GM18870 (cell line): Measurements from ENCODE around the gene LRRC40.
A peak's percentile ranks its signal among the peaks of the same experiment; 100 is the strongest.
"Not testable (repeated sequence)": the region's sequence is repeated elsewhere in the genome, so short reads cannot be mapped to it uniquely, and the experiment has no call there.

Experiments used
- ATAC-seq: cut with Tn5 transposase; IDR thresholded peaks from one replicate; pipeline ENCODE4 v1.9.1; 2021; ENCODE audit warnings: moderate library complexity; ENCODE audit not compliant: unreplicated experiment

The LRRC40 gene

DNA sequence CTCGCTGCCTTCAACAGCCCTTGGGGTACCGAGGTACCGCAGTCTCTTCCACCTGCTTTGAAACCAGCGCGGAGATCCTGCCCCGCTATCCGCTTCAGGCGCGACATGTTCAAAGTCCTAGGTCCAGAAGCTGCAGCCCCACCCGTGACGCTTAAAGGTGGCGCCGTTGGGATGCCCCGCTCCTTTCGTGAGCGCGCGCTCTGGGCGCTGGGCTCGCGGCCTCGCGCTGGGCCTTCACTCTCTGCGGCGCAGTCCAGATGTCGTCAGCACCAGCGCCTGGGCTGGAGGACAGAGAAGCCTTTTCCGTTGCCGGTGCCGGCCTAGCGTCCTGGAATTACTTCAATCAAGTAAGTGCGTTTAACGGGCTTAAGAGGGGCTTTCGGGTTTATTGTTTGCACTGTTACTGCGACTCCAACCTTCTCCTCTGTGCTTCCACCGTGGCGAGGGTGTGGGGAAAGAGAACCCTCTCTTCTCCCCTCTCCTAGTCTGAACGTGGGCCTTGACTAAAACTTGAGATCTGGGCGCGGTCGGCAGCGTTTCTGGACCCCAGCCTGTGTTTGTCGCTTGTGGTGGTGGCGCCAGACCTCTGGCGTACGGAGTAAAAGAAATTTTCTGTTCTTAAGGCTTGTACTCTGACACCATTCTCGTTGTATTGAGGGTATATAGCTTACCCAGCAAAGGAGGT lies at the start of gene LRRC40:
LRRC40 (minus strand) TSS at position 146 of the 685 bp plus-strand sequence; CDS start at position 107, 39 bp downstream.
- ATAC-seq, result peak; percentile 78

DNA sequence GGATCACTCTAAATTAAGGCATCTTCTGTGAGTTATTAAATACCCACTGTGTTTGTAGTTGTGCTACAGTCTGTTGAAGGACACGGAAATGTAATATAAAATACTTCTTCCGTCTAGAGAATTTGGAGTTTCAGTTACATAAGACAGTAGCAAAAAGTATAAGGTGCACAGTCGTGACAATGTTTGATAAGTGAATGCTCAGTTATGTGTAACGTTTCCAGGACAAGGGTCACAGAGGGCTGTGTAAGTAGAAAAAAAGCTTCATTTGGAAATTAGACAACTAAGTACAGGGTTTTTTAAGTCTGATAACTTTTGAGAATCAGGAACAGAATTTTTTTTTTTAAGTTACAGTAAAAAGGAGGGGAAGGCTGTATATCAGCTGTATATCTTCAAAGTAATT lies 43.4 kb upstream of the LRRC40 start:
- ATAC-seq, result no peak

DNA sequence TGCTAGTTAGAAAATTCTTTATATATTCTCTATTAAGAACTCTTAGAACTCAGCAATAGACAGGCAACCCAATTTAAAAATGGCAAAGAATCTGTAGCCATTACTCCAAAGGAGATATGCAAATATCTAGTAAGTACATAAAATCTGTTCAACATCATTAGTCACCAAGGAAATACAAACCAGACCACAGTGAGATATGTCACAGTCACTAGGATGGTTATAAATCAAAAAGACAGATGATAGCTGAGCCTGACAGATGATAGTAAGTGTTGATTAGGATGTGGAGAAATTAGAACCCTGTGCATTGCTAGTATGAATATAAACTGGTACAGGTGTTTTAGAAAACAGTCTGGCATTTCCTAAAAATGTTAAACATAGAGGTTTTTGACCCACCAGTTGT lies 42.4 kb upstream of the LRRC40 start:
- no peak for ATAC-seq

DNA sequence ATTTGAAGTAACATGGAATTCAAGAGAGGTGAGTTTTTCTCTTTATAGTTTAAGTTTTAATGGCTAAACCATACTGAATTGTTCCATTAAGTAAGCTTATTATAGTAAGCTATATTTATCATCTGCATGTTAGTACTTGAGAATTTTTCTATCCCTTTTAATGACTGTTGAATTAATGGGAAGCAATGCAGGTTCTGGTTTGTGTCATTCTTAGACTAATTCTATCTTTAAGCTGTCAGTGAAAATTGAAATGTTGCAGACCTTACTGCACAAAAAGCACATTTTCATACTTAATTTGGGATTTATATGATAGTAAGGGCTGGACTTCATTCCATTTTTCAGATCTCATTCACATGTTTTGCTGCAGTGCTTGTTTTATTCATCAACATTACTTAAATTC lies 41.7 kb upstream of the LRRC40 start:
- no peak for ATAC-seq

DNA sequence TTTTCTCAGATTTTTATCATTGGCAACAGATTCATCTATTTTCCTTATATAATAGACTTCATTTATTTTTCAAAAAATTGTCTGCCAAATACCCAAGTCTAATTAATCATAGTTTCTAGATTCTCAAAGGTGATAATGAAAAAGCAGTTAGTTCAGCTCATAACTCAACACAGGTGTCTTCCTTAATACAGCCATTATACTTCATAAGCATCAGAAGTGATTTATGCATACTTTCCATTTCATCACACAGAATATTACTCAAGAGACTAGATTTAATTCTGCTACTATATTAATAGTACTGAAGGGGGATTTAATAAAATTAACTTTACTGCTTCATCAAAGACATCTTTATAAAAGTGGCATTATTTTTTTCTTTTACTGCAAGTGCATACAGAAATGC lies 34.6 kb upstream of the LRRC40 start:
- ATAC-seq, result no peak

DNA sequence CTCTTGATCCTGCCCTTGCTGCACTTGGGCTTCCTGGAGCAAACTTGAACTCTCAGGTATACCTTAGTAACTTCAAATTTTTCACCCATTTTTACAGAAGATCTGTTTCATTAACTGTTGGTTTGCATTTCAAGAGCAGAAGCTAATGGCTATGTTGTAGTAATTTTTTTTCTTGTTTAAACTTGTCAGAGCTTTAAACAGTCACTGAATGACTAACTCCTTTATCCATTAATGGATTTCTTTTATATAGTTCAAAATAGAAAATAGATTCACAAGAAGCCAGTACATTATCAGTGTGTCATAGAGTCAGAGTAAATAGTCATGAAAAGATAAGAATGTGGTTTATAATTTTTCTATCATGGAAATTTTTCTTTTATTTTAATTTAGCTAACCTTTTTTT lies 29.4 kb upstream of the LRRC40 start:
- no peak for ATAC-seq

DNA sequence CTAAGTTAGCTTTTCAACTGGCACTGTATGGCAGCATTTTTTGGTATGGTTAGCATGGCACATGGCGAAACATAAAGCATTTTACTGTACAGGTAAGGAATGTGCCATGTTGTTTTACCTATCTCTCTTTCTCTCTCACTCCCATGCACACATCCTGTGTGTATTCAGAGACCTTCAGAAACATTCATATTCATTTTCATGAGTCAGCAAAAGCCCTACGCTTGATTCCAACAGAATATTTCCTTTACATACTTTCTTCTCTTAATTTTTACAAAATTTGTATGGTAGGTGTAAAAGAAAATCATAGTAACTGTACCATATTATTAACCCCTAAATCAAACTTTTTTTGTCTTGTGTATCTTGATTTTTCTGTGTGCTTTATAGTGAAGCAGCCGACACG lies 26.1 kb upstream of the LRRC40 start:
- ATAC-seq, result no peak

DNA sequence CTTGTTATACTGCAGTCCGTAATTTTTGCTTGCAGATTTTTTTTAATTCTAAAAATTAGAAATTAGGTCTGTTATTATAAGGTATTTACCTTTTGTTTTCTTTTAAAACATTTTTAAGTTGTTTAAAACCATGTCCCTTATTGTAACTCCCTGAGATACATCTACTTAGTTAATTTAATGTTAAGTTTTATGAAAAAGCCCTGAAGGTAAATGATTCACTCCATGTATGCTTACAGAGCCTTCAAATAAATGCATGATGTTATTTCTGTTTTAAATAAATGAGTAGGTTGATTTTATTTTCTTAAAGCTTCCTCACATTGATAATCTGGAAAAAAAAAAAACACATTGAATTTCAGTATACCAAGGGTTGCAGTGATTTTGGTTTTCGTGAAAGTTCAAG lies 23.3 kb upstream of the LRRC40 start:
- ATAC-seq, result no peak

DNA sequence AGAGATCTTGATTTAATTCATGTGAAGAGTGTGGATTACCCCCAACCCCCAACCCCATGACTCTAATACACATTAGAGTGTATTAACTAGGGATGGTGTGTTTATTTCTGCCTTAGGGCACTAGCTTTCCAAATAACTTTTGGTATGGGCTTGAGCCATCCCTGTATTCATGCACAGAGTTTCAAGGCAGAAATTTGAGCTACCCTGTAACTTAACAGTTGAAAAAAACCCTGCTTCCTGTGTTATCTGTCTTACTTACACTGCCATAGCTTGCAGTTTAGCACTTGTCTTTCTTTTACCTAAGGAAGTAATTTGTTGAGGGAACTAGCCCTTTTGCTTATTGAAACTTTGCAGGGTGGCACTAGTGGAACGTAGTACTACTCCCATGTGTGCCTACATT lies 22.1 kb upstream of the LRRC40 start:
- no peak for ATAC-seq

DNA sequence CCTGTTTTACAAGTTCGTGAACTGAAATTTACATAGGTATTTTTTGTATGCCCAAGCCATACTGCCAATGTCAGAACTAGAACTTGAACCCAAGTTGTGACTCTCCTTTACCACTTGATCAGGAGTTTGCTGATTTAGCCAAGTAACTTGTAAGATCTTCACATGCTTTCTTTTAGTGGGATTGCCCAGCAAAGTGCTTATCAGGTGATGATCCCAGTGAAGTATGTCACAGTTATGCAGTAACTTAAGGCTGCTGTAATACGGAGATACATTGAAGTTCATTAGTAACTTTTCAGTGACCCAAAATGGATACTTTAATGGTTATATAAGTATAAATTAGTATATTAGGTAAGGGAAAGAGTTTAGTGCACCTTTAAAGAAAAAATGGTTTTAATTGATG lies 19.6 kb upstream of the LRRC40 start:
- no peak for ATAC-seq

DNA sequence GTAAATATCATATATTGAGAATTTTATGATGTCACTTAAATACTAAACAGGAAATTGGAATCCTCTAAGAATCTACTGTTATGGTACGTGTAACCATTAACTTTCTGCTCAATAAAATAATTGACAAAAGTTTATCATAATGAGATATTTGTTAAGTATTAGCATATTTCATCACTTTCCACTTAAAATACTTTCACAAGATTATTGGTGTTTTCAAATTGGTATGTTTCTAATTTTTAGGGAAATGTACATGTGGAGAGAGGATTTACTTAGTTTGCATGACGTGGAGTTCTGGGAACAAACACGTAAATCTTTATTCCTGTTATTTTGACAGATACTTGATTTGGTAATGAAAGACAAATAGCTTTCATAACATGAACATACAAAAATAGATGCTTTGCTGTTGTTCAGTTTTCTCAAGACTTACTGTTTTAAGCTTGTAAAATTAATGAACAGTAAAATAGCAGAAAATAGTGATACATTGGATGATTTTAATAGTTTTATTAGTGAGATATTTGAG lies 17.4 kb upstream of the LRRC40 start:
- no peak for ATAC-seq

DNA sequence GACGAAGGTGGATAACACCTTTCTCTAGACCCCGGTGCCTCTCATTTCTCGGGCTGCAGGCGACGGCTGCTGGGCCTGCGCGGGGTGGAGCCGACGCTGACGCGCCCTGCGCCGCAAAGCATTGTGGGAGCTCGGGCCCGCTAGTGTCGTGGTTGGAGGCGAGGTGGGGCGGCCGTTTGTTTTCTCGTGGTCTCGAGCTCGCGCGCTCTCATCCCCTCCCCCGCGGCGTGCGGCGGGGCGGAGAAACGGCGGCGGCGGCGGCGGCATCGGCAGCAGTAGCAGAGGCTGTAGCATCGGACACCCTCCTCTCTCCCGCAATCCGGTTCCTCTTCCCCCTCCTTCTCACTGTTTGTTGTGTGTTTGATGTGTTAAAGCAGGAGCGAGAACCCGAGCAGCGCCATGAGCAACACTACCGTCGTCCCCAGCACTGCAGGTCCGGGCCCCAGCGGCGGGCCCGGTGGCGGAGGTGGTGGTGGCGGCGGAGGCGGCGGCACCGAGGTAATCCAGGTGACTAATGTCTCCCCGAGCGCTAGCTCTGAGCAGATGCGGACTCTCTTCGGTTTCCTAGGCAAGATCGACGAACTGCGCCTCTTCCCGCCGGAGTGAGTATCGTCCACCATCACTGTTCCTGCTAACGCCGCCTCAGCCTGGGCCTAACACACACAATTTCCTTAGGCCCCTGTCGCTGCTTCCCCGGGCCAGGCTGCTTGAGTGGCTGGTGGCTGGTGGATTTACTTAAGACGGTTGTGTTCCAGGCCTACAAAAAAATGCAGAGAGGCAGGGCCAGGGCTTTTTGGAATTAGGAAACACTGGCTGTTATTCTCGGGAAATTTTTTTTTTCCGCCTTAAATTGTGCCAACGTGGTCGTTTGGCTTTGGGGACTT lies 16.1 kb upstream of the LRRC40 start, which contains the start of gene SRSF11:
SRSF11 (plus strand) TSS at position 143 of the 884 bp plus-strand sequence; CDS start at position 400, 257 bp downstream.
- ATAC-seq, result peak; percentile 77

DNA sequence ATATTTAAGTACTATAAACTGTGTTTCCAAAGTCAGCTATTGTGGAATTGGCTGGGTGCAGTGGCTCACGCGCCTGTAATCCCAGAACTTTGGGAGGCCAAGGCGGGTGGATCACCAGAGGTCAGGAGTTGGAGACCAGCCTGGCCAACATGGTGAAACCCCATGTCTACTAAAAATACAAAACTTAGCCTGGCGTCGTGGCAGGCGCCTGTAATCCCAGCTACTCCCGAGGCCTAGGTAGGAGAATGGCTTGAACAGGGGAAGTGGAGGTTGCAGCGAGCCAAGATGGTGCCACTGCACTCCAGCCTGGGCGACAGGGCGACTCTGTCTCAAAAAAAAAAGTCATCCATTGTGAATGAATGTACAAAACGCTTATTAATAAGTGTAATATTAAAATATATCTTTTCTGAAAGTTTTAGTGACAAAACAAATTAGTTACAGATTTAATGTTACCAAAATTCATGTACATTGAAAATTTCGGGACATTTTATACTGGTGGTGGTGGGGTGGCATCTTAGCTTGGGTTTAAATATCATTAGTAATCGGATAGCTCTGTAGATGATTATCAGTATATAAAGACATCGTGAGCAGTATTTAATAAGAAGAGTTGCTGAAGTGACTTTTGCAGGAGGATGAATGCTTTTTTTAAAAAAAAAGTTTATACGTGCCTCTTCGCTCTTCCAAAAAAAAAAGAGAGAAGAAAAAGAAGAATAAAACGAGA lies 15.3 kb upstream of the LRRC40 start:
- ATAC-seq, result peak; percentile 25

DNA sequence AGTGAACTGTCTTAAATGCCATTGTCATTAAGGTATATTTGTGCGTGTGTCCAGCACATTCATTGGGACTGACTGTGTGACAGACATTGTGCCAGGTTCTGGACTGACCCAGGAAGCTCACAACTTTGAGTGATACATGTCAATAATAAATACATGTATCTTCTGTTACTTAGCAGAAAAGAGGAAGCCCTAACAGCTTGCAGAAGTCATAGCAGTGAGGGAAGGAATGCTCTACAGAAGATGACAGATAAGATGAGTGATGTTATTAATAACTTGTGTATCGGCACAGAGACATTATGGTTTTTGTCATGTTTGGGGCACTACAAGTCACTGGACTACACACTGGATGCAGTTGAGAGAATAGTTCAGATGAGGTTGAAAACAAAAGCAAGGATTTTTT lies 14.6 kb upstream of the LRRC40 start:
- ATAC-seq, result no peak

DNA sequence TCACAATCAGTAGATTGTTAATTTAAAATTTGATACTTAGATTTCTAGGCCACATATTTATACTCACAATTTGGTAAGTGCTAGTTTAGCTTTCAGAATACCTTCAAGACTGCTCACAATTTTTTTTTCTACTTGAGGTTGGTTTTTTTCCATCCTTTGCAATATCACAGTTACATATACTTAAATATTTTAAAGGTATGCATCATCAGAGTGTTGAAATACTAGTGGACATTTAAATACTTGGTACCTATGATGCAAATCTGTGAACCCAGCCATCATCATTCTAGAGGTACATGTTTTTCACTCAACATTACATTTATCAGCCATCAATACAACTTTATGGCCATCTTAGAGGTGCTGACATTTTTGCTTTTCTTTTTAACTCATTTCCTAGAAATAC lies 6.2 kb upstream of the LRRC40 start:
- no peak for ATAC-seq

DNA sequence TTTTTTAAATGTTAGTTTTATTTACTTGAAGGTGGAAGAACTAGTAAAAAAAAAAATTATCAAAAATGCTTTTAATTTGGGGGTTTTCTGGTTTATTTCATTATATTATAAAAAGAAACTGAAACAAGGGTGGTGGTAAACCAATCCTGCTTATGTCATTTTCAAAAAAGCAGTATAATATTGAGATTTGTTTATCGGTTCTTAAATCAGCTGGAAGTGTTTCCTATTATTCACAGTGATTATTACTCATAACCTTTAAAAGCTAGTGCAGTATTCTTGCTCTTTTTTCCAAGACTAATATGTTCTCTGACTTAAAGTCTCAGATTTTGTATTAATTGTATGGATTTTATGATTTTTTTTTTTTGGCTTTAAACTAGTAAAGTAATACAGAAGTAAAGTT lies 5.4 kb upstream of the LRRC40 start:
- ATAC-seq, result no peak

DNA sequence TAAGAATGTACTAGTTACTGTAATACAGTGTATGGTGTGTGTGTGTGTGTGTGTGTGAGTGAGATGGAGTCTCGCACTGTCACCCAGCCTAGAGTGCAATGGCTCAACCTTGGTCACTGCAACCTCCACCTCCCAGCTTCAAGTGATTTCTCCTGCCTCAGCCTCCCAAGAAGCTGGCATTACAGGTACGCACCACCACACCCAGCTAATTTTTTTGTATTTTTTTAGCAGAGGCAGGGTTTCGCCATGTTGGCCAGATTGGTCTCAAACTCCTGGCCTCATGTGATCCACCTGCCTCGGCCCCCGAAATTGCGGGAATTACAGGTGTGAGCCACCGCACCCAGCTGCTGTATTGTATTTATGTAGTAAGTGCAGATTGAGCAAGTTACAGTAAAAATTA lies 2.9 kb upstream of the LRRC40 start:
- no peak for ATAC-seq

DNA sequence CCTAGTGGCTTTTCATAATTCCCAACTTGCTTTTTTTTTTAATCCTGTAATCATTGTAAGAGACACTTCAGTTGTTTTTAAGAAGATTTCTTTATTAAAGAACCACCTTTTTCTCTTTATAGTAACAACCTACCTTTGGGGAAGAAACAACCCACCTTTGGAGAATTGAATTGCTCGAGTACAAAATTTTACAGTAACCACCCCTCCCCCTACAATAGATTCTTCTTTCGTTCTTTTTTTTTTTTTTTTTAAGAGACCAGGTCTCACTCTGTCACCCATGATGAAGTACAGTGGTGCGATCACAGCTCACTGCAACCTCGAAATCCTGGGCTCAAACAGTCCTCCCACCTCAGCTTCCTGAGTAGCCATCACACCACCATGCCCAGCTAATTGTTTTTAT lies 2.1 kb upstream of the LRRC40 start:
- ATAC-seq, result no peak

DNA sequence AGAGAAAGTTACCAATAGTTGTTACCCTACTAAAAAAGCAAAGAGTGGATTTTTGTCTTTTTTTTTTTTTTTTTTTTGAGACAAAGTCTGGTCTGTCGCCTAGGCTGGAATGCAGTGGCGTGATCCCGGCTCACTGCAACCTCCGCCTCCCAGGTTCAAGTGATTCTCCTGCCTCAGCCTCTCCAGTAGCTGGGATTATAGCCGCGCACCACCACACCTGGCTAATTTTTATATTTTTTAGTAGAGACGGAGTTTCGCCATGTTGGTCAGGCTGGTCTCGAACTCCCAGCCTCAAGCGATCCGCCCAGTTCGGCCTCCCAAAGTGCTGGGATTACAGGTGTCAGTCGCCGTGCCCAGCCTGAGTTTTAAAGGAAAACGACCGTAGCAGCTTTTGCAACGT lies 1.5 kb upstream of the LRRC40 start:
- not testable (repeated sequence) for ATAC-seq

DNA sequence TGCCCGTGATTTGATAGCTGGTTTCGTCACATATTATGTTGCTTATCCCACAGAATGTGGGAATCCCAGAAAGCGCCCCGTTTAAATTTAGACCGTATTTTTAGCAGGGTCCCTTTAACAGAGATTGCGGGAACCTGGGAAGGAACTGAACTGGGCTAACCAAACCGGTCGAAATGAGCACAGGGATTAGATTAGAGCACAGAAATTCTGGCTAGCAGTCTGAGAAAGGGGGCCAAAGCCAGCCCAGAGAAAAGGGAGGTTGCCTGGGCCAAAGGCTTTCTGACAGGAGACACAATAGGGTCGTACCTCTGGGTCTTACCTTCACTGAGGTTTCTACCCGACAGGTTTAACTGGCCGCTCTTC lies 327 bp downstream of the LRRC40 start:
- peak; percentile 29 for ATAC-seq

DNA sequence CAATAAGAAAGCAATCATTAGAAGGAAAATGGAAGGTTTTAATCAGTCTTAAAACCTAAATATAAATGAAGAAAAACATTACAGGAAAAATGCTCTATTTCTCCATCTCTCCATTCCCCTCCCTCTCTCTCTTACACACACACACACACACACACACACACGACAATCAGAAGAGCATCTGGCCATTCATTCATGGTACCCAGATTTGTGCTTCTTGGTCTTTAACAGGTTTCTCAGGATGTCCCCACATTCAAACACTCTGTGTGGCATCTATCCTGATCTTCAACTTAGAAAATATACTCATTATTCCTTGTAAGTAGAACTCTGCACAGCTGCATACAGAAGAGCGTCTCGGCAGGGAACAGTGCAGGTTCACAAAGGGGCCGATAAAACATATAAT lies 779 bp downstream of the LRRC40 start:
- ATAC-seq, result no peak
